ENCODE measurements around the gene MRPS27.
"Not testable (repeated sequence)": the region's sequence is repeated elsewhere in the genome, so short reads cannot be mapped to it uniquely, and the experiment has no call there.

The MRPS27 gene

GRCh38 chr5:72202331-72202825, 117.7 kb downstream of the MRPS27 start:
- DNase-seq (ENCODE audit: low read depth), result no peak

- no peak for DNase-seq (ENCODE audit: low read depth)
Measured at GRCh38 chr5:72199681-72200080, 120.4 kb downstream of the MRPS27 start.

- DNase-seq (ENCODE audit: low read depth), result no peak
Measured at GRCh38 chr5:72197393-72197792, 122.6 kb downstream of the MRPS27 start.

- no peak for DNase-seq (ENCODE audit: low read depth)
Measured at GRCh38 chr5:72195581-72195980, 124.5 kb downstream of the MRPS27 start.

DNA sequence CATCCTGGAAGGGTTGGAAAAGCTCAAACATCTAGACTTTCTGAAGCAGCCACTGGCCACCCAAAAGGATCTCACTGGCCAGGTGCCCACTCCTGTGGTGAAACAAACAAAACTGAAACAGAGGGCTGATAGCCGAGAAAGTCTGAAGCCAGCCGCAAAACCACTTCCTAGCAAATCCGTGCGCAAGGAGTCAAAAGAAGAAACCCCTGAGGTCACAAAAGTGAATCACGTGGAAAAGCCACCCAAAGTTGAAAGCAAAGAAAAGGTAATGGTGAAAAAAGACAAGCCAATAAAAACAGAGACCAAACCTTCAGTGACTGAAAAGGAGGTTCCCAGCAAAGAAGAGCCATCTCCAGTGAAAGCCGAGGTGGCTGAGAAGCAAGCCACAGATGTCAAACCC, 125.2 kb downstream of the MRPS27 start:
- DNase-seq (ENCODE audit: low read depth), result no peak

- no peak for DNase-seq (ENCODE audit: low read depth)
Measured at GRCh38 chr5:72191404-72191803, 128.6 kb downstream of the MRPS27 start.

DNA sequence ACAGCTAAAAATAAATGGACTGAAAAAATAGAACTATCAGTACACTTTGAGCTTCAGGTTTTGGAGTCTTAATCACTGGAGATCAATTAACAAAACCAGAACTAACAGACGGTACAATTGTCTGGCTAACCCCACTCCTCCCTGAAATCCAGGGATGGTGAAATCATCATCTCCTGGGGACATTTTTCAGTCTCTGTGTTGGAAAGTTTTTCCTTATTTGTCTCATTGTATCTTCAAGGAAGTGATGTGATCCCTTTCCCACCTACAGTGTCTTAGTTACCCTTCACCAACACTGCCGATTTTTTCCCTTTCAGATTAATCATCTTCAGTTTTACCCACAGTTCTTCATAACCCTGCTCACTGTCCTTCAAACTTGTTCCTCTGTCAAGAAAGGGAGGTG, 130.9 kb downstream of the MRPS27 start:
- DNase-seq (ENCODE audit: low read depth), result no peak

DNA sequence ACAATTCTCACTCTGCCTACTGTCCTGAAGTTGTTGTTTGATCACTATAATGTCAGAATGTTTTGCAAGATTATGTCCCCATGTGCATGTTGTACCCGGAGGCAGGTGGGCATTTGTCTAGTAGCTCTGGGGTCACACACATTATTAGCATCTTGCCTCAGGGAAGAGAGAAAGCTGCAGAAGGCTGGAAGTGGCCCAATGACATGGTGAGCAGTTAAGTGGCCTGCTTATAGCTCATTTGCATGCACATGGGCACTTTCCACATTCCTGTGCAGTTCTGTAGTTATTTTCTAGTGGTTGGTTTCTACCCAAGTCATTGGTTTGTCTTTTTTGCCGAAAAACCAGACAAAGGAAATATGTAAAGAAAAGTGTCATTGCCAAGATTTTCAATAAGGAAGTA, 131.9 kb downstream of the MRPS27 start:
- no peak for DNase-seq (ENCODE audit: low read depth)

- DNase-seq (ENCODE audit: low read depth), result no peak
Measured at GRCh38 chr5:72187388-72188075, 132.5 kb downstream of the MRPS27 start.

DNA sequence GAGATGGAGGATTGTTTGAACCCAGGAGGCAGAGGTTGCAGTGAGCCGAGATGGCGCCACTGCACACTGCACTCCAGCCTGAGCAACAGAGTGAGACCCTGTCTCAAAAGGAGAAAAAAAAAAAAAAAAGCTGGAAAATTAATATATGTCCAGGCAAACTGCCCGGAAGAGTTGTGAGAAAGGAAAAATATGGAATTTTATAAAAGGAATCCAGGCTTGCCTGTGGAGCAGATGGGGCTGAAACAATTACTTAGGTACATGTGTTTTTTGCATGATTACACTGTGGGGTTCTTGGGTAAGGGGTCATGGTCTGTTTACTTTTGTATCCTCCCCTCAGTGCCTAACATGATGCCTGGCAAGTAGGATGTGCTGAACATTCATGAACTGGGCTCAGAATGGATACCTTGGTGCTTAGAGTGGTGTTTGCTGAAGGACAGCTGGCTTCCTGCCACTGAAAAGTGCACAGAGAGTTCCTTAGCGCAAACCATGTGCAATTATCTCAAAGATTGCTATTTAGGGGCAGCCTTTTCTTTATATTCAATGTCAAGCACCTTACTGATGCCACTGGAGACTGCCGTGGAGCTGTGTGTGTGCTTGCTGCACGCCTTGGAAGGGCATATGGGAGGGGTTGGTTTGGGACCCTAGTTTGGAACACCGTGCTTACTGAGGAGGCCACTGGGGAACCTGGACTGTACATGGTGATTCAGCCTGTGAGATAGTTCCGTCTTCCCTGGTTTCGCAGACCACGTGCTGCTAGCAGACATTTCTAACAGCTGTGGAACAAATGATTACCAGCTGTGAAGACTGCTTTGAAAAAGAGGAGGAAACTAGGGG, 134.3 kb downstream of the MRPS27 start:
- DNase-seq (ENCODE audit: low read depth), result no peak

- no peak for DNase-seq (ENCODE audit: low read depth)
Measured at GRCh38 chr5:72184408-72184807, 135.6 kb downstream of the MRPS27 start.

DNA sequence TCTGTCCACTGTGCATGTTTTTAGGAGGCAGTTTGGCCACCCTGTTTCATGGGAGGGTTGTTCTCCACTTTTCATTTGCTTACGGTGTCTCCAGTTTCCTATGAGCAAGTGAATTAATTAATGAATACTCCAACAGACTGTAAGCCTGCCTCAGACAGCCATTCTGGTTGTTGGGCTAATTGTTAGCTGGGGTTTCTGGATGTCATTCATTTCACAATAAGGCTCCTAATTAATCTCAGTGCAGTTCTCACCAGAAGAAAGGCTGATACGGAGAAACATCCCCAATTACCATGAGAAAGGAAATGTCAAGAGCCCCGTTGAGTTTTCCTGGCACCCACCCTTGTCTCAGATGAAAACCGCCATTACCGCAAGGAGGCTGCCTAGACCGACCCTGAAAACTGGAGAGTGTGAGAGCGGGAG, 136.9 kb downstream of the MRPS27 start:
- no peak for DNase-seq (ENCODE audit: low read depth)

GRCh38 chr5:72182686-72183085, 137.4 kb downstream of the MRPS27 start:
- DNase-seq (ENCODE audit: low read depth), result no peak

DNA sequence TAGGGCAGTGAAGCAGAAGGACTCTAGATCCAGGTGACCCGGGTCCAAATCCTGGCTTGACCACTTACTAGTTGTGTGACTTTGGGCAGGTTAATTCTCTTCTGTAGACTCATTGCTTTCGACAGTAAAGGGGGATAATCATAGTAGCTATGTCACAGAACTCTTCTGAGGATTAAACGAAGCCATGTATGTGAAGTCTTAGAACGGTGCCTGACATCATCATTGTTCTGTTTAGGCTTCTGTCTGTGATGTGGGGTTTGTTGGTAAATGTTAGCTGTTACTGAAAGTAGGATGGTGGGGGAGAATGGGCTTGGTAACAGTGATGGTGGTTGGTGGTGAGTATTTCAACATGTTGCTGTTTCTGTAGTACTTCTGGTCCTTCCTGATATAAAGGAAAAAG, 139.1 kb downstream of the MRPS27 start:
- no peak for DNase-seq (ENCODE audit: low read depth)

DNA sequence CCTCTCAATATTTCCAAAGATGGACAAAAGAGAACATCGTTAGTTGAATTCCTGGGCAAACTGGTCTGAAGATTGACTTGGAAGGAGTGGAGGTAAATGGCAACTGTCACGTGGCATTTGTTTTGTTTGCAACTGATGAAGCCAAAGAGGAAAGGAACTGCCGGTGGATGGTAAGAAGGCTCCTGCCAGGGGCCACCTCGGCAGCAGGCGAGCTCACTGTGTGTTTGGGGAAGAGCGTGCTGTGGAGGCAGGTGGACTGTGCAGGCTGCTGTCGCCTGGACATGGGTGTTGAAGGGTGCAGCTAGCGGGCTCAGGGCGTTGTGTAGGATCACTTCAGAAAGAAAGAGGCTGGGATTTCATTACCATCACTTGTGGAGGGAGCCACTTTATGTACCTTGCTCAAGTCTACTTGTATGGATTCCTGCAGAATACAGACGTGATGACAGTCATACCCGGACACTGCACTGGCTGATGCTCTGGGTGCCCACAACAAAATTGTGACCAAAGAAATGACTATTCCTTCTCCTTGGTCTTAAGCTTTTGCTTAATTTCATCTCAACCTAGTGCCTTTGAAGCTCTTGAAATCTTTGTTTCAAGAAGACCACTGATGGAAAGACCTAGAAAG, 140.1 kb downstream of the MRPS27 start:
- no peak for DNase-seq (ENCODE audit: low read depth)

GRCh38 chr5:72179028-72179815, 140.8 kb downstream of the MRPS27 start:
- DNase-seq (ENCODE audit: low read depth), result peak; percentile 94

GRCh38 chr5:72177538-72177937, 142.5 kb downstream of the MRPS27 start:
- no peak for DNase-seq (ENCODE audit: low read depth)

DNA sequence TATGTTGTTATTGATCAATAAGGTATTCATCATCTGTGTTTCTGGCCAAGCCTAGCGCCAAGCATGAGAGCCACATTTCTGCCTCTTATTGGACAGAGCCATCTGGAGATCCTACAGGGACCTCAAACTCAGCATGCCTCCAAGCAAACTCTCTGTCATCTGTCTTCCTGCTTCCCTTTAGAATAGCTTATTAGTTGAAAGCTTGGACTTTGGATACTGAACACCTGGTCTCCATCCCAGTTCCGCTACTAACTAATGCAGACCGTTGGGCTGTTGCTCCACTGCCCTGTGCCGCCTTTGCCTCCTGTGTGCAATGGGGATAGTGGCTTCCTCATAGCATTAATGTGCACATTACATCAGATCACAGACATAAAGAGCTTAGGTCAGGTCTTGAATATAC, 147.3 kb downstream of the MRPS27 start:
- DNase-seq (ENCODE audit: low read depth), result no peak

GRCh38 chr5:72171667-72172066, 148.4 kb downstream of the MRPS27 start:
- no peak for DNase-seq (ENCODE audit: low read depth)

DNA sequence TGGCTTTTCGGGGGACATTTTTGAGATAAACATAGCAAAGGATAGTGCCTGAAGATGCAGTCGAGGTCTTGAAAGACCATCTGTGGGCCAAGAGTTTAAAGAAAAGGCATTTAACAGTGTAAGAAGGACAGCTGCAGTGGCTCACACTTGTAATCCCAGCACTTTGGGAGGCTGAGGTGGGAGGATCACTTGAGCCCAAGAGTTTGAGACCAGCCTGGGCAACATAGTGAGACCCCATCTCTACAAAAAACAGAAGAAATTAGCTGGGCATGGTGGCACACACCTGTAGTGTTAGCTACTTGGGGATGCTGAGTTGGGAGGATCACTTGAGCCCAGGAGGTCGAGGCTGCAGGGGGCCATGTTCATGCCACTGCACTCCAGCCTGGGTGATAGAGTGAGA, 148.9 kb downstream of the MRPS27 start:
- DNase-seq (ENCODE audit: low read depth), result not testable (repeated sequence)

GRCh38 chr5:72170101-72170500, 149.9 kb downstream of the MRPS27 start:
- no peak for DNase-seq (ENCODE audit: low read depth)
